Measurements from ENCODE around the gene S100A2. TPM values are rescaled to one million over a fixed set of nuclear protein-coding genes. Genes with fewer than 3 reads are reported as not detected.

S100A2 gene
- total and polyA plus RNA-seq, 2 of the 13 experiments (the other 11 are each of a cell fraction or from before 2014, with no cell fraction given), result 1.2 TPM

DNA sequence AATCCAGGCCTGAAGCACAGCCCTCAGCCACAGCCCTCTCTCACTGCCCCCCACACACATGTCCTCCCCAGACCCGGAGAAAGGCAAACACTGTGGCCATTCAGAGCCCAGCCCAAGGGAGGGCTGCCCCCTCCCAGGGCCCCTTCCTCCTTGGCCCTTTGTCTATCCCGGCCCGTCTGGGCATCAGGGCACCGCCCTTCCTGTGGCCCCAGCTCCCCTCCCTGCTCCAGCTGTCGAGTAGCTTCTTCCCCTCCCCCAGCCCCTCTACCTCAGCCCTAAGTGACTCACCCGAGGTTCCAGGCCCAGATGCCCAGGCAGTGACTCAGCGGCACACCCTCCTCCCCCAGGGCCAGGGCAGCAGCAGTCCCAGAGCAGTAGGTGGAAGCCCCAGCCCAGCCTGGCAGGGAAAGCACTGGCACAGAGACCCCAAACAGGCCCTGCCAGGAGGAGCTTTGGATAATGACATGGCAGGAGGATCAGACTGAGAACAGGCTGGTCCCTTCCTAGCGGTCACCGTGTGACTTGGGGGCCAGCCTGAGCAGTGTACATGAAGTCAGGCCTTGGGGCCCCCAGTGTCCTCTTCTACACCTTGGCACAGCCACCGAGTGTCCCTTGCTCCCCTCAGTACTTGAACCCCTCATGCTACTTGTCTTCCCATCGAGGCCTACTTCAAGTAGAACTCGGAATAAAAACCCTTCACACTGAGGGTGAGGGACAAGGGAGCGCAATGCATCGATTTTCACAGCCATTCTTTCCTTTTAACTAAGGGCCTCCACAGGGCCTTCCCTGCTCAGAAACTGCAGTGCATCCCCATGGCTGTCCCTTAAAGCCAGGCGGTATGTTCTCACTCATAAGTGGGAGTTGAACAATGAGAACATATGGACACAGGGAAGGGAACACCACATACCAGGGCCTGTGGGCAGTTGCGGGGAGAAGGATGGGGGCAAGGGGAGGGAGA, 1.0 kb upstream of the S100A2 start (continued):
- TF ChIP-seq, protein P1, sequence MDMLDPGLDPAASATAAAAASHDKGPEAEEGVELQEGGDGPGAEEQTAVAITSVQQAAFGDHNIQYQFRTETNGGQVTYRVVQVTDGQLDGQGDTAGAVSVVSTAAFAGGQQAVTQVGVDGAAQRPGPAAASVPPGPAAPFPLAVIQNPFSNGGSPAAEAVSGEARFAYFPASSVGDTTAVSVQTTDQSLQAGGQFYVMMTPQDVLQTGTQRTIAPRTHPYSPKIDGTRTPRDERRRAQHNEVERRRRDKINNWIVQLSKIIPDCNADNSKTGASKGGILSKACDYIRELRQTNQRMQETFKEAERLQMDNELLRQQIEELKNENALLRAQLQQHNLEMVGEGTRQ (IDR thresholded peaks at IDR 0.05; ENCODE audit: low read depth, low read length), result no peak
- TF ChIP-seq, protein P1 (CRISPR knock-in tag; IDR thresholded peaks at IDR 0.05; ENCODE audit: borderline replicate concordance), result no peak
- TF ChIP-seq, protein P2, sequence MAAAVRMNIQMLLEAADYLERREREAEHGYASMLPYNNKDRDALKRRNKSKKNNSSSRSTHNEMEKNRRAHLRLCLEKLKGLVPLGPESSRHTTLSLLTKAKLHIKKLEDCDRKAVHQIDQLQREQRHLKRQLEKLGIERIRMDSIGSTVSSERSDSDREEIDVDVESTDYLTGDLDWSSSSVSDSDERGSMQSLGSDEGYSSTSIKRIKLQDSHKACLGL (CRISPR knock-in tag; IDR thresholded peaks at IDR 0.05), result no peak
- no peak for TF ChIP-seq ZNF136 (CRISPR knock-in tag; IDR thresholded peaks at IDR 0.05; ENCODE audit: low read depth)
- TF ChIP-seq CHD4 (IDR thresholded peaks at IDR 0.05; ENCODE audit: borderline replicate concordance, low read length), result no peak
- TF ChIP-seq SMAD1 (CRISPR knock-in tag; IDR thresholded peaks at IDR 0.05; ENCODE audit: borderline replicate concordance, low read depth), result no peak
- 0 out of 2 replicates have a peak, but pooled peaks have one; percentile 36 for TF ChIP-seq ARID2 (CRISPR knock-in tag; IDR thresholded peaks at IDR 0.05; ENCODE audit: borderline replicate concordance)
- TF ChIP-seq ELF3 (CRISPR knock-in tag; IDR thresholded peaks at IDR 0.05), result peak; percentile 53
- no peak for TF ChIP-seq FOXJ3 (CRISPR knock-in tag; IDR thresholded peaks at IDR 0.05; ENCODE audit: borderline replicate concordance)
- no peak for TF ChIP-seq MAF1 (CRISPR knock-in tag; IDR thresholded peaks at IDR 0.05; ENCODE audit: borderline replicate concordance)
- TF ChIP-seq TAF1 (CRISPR knock-in tag; IDR thresholded peaks at IDR 0.05), result no peak
- TF ChIP-seq KAT7 (CRISPR knock-in tag; IDR thresholded peaks at IDR 0.05; ENCODE audit: borderline replicate concordance), result no peak
- TF ChIP-seq FOXM1 (CRISPR knock-in tag; IDR thresholded peaks at IDR 0.05), result no peak
- TF ChIP-seq ATF1 (CRISPR knock-in tag; IDR thresholded peaks at IDR 0.05), result no peak
- TF ChIP-seq, protein P3, sequence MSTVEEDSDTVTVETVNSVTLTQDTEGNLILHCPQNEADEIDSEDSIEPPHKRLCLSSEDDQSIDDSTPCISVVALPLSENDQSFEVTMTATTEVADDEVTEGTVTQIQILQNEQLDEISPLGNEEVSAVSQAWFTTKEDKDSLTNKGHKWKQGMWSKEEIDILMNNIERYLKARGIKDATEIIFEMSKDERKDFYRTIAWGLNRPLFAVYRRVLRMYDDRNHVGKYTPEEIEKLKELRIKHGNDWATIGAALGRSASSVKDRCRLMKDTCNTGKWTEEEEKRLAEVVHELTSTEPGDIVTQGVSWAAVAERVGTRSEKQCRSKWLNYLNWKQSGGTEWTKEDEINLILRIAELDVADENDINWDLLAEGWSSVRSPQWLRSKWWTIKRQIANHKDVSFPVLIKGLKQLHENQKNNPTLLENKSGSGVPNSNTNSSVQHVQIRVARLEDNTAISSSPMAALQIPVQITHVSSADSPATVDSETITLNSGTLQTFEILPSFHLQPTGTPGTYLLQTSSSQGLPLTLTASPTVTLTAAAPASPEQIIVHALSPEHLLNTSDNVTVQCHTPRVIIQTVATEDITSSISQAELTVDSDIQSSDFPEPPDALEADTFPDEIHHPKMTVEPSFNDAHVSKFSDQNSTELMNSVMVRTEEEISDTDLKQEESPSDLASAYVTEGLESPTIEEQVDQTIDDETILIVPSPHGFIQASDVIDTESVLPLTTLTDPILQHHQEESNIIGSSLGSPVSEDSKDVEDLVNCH (CRISPR knock-in tag; IDR thresholded peaks at IDR 0.05), result no peak
- TF ChIP-seq PAX8 (CRISPR knock-in tag; IDR thresholded peaks at IDR 0.05; ENCODE audit: borderline replicate concordance), result no peak
- no peak for TF ChIP-seq FOXA1 (IDR thresholded peaks at IDR 0.05)
- TF ChIP-seq FOXA1 (CRISPR knock-in tag; IDR thresholded peaks at IDR 0.05), result peak; percentile 12; the same call in 1 of the 2 replicates
- TF ChIP-seq RFX1 (IDR thresholded peaks at IDR 0.05), result no peak
- peak; percentile 36 for TF ChIP-seq AGO1 (IDR thresholded peaks at IDR 0.05; ENCODE audit: low read depth, low read length, poor library complexity, severe bottlenecking)
- TF ChIP-seq TRIM24 (CRISPR knock-in tag; IDR thresholded peaks at IDR 0.05), result no peak
- TF ChIP-seq SMYD3 (CRISPR knock-in tag; IDR thresholded peaks at IDR 0.05), result no peak
- TF ChIP-seq JDP2 (CRISPR knock-in tag; IDR thresholded peaks at IDR 0.05; ENCODE audit: borderline replicate concordance), result no peak
- TF ChIP-seq, protein P4, sequence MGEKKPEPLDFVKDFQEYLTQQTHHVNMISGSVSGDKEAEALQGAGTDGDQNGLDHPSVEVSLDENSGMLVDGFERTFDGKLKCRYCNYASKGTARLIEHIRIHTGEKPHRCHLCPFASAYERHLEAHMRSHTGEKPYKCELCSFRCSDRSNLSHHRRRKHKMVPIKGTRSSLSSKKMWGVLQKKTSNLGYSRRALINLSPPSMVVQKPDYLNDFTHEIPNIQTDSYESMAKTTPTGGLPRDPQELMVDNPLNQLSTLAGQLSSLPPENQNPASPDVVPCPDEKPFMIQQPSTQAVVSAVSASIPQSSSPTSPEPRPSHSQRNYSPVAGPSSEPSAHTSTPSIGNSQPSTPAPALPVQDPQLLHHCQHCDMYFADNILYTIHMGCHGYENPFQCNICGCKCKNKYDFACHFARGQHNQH (CRISPR knock-in tag; IDR thresholded peaks at IDR 0.05), result no peak
- no peak for TF ChIP-seq KMT2A (CRISPR knock-in tag; IDR thresholded peaks at IDR 0.05)
- no peak for TF ChIP-seq U2AF2 (IDR thresholded peaks at IDR 0.05; ENCODE audit: low read depth, low read length)

Measured in HepG2 (cell line).